PC-9 (cell line): Measurements from ENCODE around the gene SMC2. TPM values are rescaled to one million over a fixed set of nuclear protein-coding genes. Genes with fewer than 3 reads are reported as not detected.

Experiments used
- BruUV-seq: library from RNA; stranded (reverse); fragments of 400-500 nt; replicated peaks from 2 replicates; lab custom pipeline; 2021; lab: Mats Ljungman, UMichigan
- CTCF ChIA-PET: fragments of 300-600 bp; sonication (Branson Sonifier 250); formaldehyde crosslinking; loops from one replicate; lab custom pipeline; 2022; ENCODE audit warnings: antibody characterized with exemption; lab: Charles Lee
- POLR2A ChIA-PET: fragments of 300-600 bp; sonication (Branson Sonifier 250); formaldehyde crosslinking; loops from one replicate; lab custom pipeline; 2022; ENCODE audit warnings: antibody characterized with exemption; ENCODE audit not compliant: unreplicated experiment; lab: Charles Lee
- DNase-seq, 2 experiments: peaks; one replicate each; pipeline versions ENCODE4 v3.0.0 to v3.0.0-alpha.2; 2015 to 2022; ENCODE audit warnings: mixed read lengths in 1 of 2
- H2AFZ ChIP-seq: fragments of 200-600 bp; sonication (generic); 2 replicates; pipeline ENCODE4 v1.8.1; 2017; ENCODE audit warnings: antibody characterized with exemption
- H3F3A ChIP-seq: fragments of 200-600 bp; sonication (generic); 2 replicates; pipeline ENCODE4 v1.8.1; 2017; ENCODE audit warnings: antibody characterized with exemption, mild to moderate bottlenecking, low read depth; ENCODE audit not compliant: insufficient read depth
- H3K27ac ChIP-seq: fragments of 200-600 bp; sonication (generic); 2 replicates; pipeline ENCODE4 v1.6.1; 2016; ENCODE audit warnings: mixed run types
- H3K27me3 ChIP-seq: fragments of 200-600 bp; sonication (generic); 2 replicates; pipeline ENCODE4 v1.6.1; 2016; ENCODE audit warnings: low read depth, mixed run types; ENCODE audit not compliant: insufficient read depth
- H3K36me3 ChIP-seq: fragments of 200-600 bp; sonication (generic); 2 replicates; pipeline ENCODE4 v1.6.1; 2016; ENCODE audit warnings: low read depth, mixed run types
- H3K4me1 ChIP-seq: fragments of 200-600 bp; sonication (generic); replicated peaks from 2 replicates; pipeline ENCODE4 v1.6.1; 2016; ENCODE audit warnings: mixed run types; ENCODE audit not compliant: insufficient read depth
- H3K4me2 ChIP-seq: fragments of 200-600 bp; sonication (generic); 2 replicates; pipeline ENCODE4 v1.6.1; 2017; ENCODE audit warnings: mixed run types
- H3K4me3 ChIP-seq: fragments of 200-600 bp; sonication (generic); 2 replicates; pipeline ENCODE4 v1.6.1; 2016; ENCODE audit warnings: mixed run types
- H3K79me2 ChIP-seq: fragments of 200-600 bp; sonication (generic); 2 replicates; pipeline ENCODE4 v1.6.1; 2017; ENCODE audit warnings: low read depth, mixed run types
- H3K9me2 ChIP-seq: fragments of 200-600 bp; sonication (generic); 2 replicates; pipeline ENCODE4 v1.8.1; 2017; ENCODE audit warnings: mild to moderate bottlenecking; ENCODE audit not compliant: insufficient read depth
- H3K9me3 ChIP-seq: fragments of 200-600 bp; sonication (generic); 2 replicates; pipeline ENCODE4 v1.8.1; 2016; ENCODE audit warnings: low read depth; ENCODE audit not compliant: insufficient read depth
- H4K20me1 ChIP-seq: fragments of 200-600 bp; sonication (generic); 2 replicates; pipeline ENCODE4 v1.8.1; 2017; ENCODE audit not compliant: insufficient read depth
- CTCF ChIP-seq: fragments of 200-600 bp; sonication (generic); conservative IDR thresholded peaks from 2 replicates; pipeline ENCODE4 v1.6.1; 2017; ENCODE audit warnings: mixed run types, antibody characterized with exemption, mild to moderate bottlenecking, moderate library complexity
- EZH2 ChIP-seq: fragments of 200-600 bp; sonication (generic); IDR thresholded peaks from 2 replicates; pipeline ENCODE4 v1.8.0; 2017; ENCODE audit warnings: antibody characterized with exemption, low read depth
- intact Hi-C: fragments of 100-400 bp; cut with micrococcal nuclease; formaldehyde crosslinking; loops from one replicate; pipeline ENCODE4 v1.10.0; 2022; ENCODE audit not compliant: unreplicated experiment
- total RNA-seq: library from RNA; stranded (reverse); gene quantifications from 2 replicates; pipeline ENCODE4 v1.2.3, GENCODE V29; 2021

Gene SMC2
- total RNA-seq, 1 experiment from 2014 or later, result 40.5 TPM

- no peaks in the 10 kb centered on the region for H3K4me1 ChIP-seq
- no peaks in the 10 kb centered on the region for H3K9me2 ChIP-seq
- no peak overlapping the region for H2AFZ ChIP-seq
- CTCF ChIA-PET, result no interaction called here
- no peak overlapping the region for H3K4me2 ChIP-seq
- H3F3A ChIP-seq, result no peaks in the 10 kb centered on the region
- no peaks in the 10 kb centered on the region for H3K9me3 ChIP-seq
- BruUV-seq, result no TSS peak
- H3K27ac ChIP-seq, result no peak overlapping the region
- H3K79me2 ChIP-seq, result no peaks in the 10 kb centered on the region
- no peaks in the 10 kb centered on the region for H3K36me3 ChIP-seq
- DNase-seq, result no peak
- no peaks in the 10 kb centered on the region for H3K27me3 ChIP-seq
- POLR2A ChIA-PET, result no interaction called here
- intact Hi-C loops, result no loop called here
- H4K20me1 ChIP-seq, result no peaks in the 10 kb centered on the region
- H3K4me3 ChIP-seq, result no peak overlapping the region
- TF ChIP-seq EZH2 (no peak), CTCF (no peak)
Observed at GRCh38 chr9:104144336-104144735, 50.2 kb downstream of the SMC2 start.

- Histone ChIP-seq H3K4me1 (no peaks in the 10 kb centered on the region), H3K27me3 (no peaks in the 10 kb centered on the region), H3K79me2 (no peaks in the 10 kb centered on the region), H2AFZ (no peak overlapping the region), H3K4me3 (no peak overlapping the region), H3F3A (no peaks in the 10 kb centered on the region), H4K20me1 (no peaks in the 10 kb centered on the region), H3K9me2 (no peaks in the 10 kb centered on the region), H3K27ac (no peak overlapping the region), H3K4me2 (no peak overlapping the region), H3K9me3 (no peaks in the 10 kb centered on the region), H3K36me3 (no peaks in the 10 kb centered on the region)
- TF ChIP-seq CTCF (no peak), EZH2 (no peak)
- CTCF ChIA-PET, result no interaction called here
- intact Hi-C loops, result no loop called here
- no TSS peak for BruUV-seq
- DNase-seq, result no peak
- POLR2A ChIA-PET, result no interaction called here
Observed at GRCh38 chr9:104173067-104173466, 79.0 kb downstream of the SMC2 start.

GRCh38 chr9:104177003-104177611 lies 83.0 kb downstream of the SMC2 start:
- no peaks in the 10 kb centered on the region for H3K9me2 ChIP-seq
- no peak overlapping the region for H2AFZ ChIP-seq
- H3K4me2 ChIP-seq, result no peak overlapping the region
- BruUV-seq, result no TSS peak
- no peaks in the 10 kb centered on the region for H3F3A ChIP-seq
- no peaks in the 10 kb centered on the region for H3K36me3 ChIP-seq
- POLR2A ChIA-PET, result no interaction called here
- H3K9me3 ChIP-seq, result no peaks in the 10 kb centered on the region
- no peaks in the 10 kb centered on the region for H3K27me3 ChIP-seq
- H3K4me3 ChIP-seq, result no peak overlapping the region
- DNase-seq, result no peak
- H3K27ac ChIP-seq, result no peak overlapping the region
- intact Hi-C loops, result loop anchor here (1.0 to 5.0 kb wide), 2 partner anchors 209 to 505 kb away; no protein-coding TSS in a partner anchor
- TF ChIP-seq CTCF, result peak; percentile 63
- no peak for TF ChIP-seq EZH2
- CTCF ChIA-PET, result no interaction called here
- no peaks in the 10 kb centered on the region for H4K20me1 ChIP-seq
- no peaks in the 10 kb centered on the region for H3K4me1 ChIP-seq
- no peaks in the 10 kb centered on the region for H3K79me2 ChIP-seq
